PC-3 (cell line): ENCODE data around the gene ENTREP1. TPM values are rescaled to one million over a fixed set of nuclear protein-coding genes. Genes with fewer than 3 reads are reported as not detected.

Source experiments
- ATAC-seq: fragments of 200-7000 bp; cut with Tn5 transposase; 2 replicates; pipeline ENCODE4 v1.9.1; 2020; ENCODE audit warnings: mild to moderate bottlenecking, moderate library complexity
- BruUV-seq: library from RNA; stranded (reverse); fragments of 400-500 nt; replicated peaks from 2 replicates; lab custom pipeline; 2021; lab: Mats Ljungman, UMichigan
- CTCF ChIA-PET: fragments of 300-600 bp; sonication (Branson Sonifier 250); formaldehyde crosslinking; loops from one replicate; lab custom pipeline; 2022; ENCODE audit warnings: antibody characterized with exemption; lab: Charles Lee
- POLR2A ChIA-PET: fragments of 300-600 bp; sonication (Branson Sonifier 250); formaldehyde crosslinking; loops from one replicate; lab custom pipeline; 2022; ENCODE audit warnings: antibody characterized with exemption; ENCODE audit not compliant: unreplicated experiment; lab: Charles Lee
- DNase-seq: peaks from one replicate; pipeline ENCODE4 v3.0.0-alpha.2; 2015
- H2AFZ ChIP-seq: fragments of 300-600 bp; sonication (generic); 2 replicates; pipeline ENCODE4 v1.6.0; 2016; ENCODE audit warnings: antibody characterized with exemption, low read length
- H3F3A ChIP-seq: fragments of 300-600 bp; sonication (generic); one replicate; pipeline ENCODE4 v1.6.0; 2017; ENCODE audit warnings: antibody characterized with exemption, low read length, control low read depth, mild to moderate bottlenecking; ENCODE audit not compliant: unreplicated experiment
- H3K27ac ChIP-seq: fragments of 300-600 bp; sonication (generic); 2 replicates; pipeline ENCODE4 v1.5.1; 2016; ENCODE audit warnings: mild to moderate bottlenecking, low read length
- H3K27me3 ChIP-seq: fragments of 300-600 bp; sonication (generic); 2 replicates; pipeline ENCODE4 v1.6.1; 2016; ENCODE audit warnings: low read length, mixed read lengths
- H3K36me3 ChIP-seq: fragments of 300-600 bp; sonication (generic); 2 replicates; pipeline ENCODE4 v1.6.1; 2016; ENCODE audit warnings: low read depth, mixed run types, low read length, mixed read lengths
- H3K4me1 ChIP-seq: fragments of 300-600 bp; sonication (generic); 2 replicates; pipeline ENCODE4 v1.5.1; 2016; ENCODE audit warnings: low read length; ENCODE audit not compliant: insufficient read depth
- H3K4me2 ChIP-seq: fragments of 300-600 bp; sonication (generic); 2 replicates; pipeline ENCODE4 v1.6.0; 2016; ENCODE audit warnings: low read length
- H3K4me3 ChIP-seq: fragments of 300-600 bp; sonication (generic); 2 replicates; pipeline ENCODE4 v1.5.1; 2016; ENCODE audit warnings: mild to moderate bottlenecking, low read length, mixed read lengths
- H3K79me2 ChIP-seq: fragments of 300-600 bp; sonication (generic); 2 replicates; pipeline ENCODE4 v1.6.1; 2017; ENCODE audit warnings: low read length, mixed read lengths
- H3K9ac ChIP-seq: fragments of 300-600 bp; sonication (generic); 2 replicates; pipeline ENCODE4 v1.6.0; 2016; ENCODE audit warnings: mild to moderate bottlenecking, low read length
- H3K9me2 ChIP-seq: fragments of 300-600 bp; sonication (generic); replicated peaks from 2 replicates; pipeline ENCODE4 v1.6.1; 2016; ENCODE audit warnings: mixed run types, low read length, mixed read lengths
- H3K9me3 ChIP-seq: fragments of 300-600 bp; sonication (generic); 2 replicates; pipeline ENCODE4 v1.6.1; 2016; ENCODE audit warnings: low read length, mixed read lengths
- H4K20me1 ChIP-seq: fragments of 300-600 bp; sonication (generic); 2 replicates; pipeline ENCODE4 v1.6.1; 2016; ENCODE audit warnings: low read length, mixed read lengths
- CTCF ChIP-seq: fragments of 300-600 bp; sonication (generic); conservative IDR thresholded peaks from 2 replicates; pipeline ENCODE4 v1.5.1; 2017; ENCODE audit warnings: antibody characterized with exemption, low read depth, mild to moderate bottlenecking, low read length
- EZH2 ChIP-seq: fragments of 300-600 bp; sonication (generic); IDR thresholded peaks from one replicate; pipeline ENCODE4 v1.6.1; 2017; ENCODE audit warnings: antibody characterized with exemption, mild to moderate bottlenecking, low read length; ENCODE audit not compliant: unreplicated experiment
- EZH2phosphoT487 ChIP-seq: fragments of 300-600 bp; sonication (generic); IDR thresholded peaks from 2 replicates; pipeline ENCODE4 v1.6.1; 2018; ENCODE audit warnings: mild to moderate bottlenecking, antibody characterized with exemption, low read length, borderline replicate concordance
- intact Hi-C: fragments of 100-400 bp; cut with micrococcal nuclease; formaldehyde crosslinking; loops from 2 replicates; pipeline ENCODE4 v1.9.0; 2023
- total RNA-seq: library from RNA; depleted of rRNA; stranded (reverse); fragments of >200 nt; gene quantifications from 2 replicates; pipeline ENCODE4 v1.2.3, GENCODE V29; 2014

ENTREP1 gene
- total RNA-seq, 1 experiment from 2014 or later: 0.36 TPM

- H3K36me3 ChIP-seq: no peaks in the 10 kb centered on the region
- H3F3A ChIP-seq: no peaks in the 10 kb centered on the region
- no TSS peak for BruUV-seq
- intact Hi-C loops: no loop called here
- no peaks in the 10 kb centered on the region for H3K4me1 ChIP-seq
- H3K79me2 ChIP-seq: no peaks in the 10 kb centered on the region
- H3K9ac ChIP-seq: no peak overlapping the region
- no peak overlapping the region for H3K27ac ChIP-seq
- no peaks in the 10 kb centered on the region for H4K20me1 ChIP-seq
- TF ChIP-seq EZH2phosphoT487 (no peak), EZH2 (no peak), CTCF (no peak)
- no peak for ATAC-seq
- no peak for DNase-seq
- H3K4me2 ChIP-seq: no peak overlapping the region
- POLR2A ChIA-PET: no interaction called here
- no peaks in the 10 kb centered on the region for H3K9me2 ChIP-seq
- no peaks in the 10 kb centered on the region for H3K27me3 ChIP-seq
- CTCF ChIA-PET: no interaction called here
- no peak overlapping the region for H3K4me3 ChIP-seq
- no peak overlapping the region for H2AFZ ChIP-seq
- H3K9me3 ChIP-seq: no peaks in the 10 kb centered on the region
These were observed 87.1 kb downstream of the ENTREP1 start for GRCh38 chr9:69411931-69412740.

- Histone ChIP-seq H3K27me3 (no peaks in the 10 kb centered on the region), H3K9me2 (no peaks in the 10 kb centered on the region), H3K4me2 (no peak overlapping the region), H3K36me3 (no peaks in the 10 kb centered on the region), H3F3A (no peaks in the 10 kb centered on the region), H3K27ac (no peak overlapping the region), H3K9me3 (no peaks in the 10 kb centered on the region), H3K79me2 (no peaks in the 10 kb centered on the region), H2AFZ (no peak overlapping the region), H4K20me1 (no peaks in the 10 kb centered on the region), H3K4me1 (no peaks in the 10 kb centered on the region), H3K9ac (no peak overlapping the region), H3K4me3 (no peak overlapping the region)
- CTCF ChIA-PET: no interaction called here
- POLR2A ChIA-PET: no interaction called here
- BruUV-seq: no TSS peak
- DNase-seq (peak; percentile 43), ATAC-seq (peak; percentile 87)
- TF ChIP-seq CTCF: peak; percentile 61
- no peak for TF ChIP-seq EZH2phosphoT487
- intact Hi-C loops: no loop called here
These were observed 87.7 kb downstream of the ENTREP1 start for GRCh38 chr9:69412741-69413150.

GRCh38 chr9:69420611-69421270 is 95.7 kb downstream of the ENTREP1 start:
- Histone ChIP-seq H2AFZ (no peak overlapping the region), H3K9me2 (no peaks in the 10 kb centered on the region), H3K4me2 (no peak overlapping the region), H3K79me2 (no peaks in the 10 kb centered on the region), H3K36me3 (no peaks in the 10 kb centered on the region), H3K4me3 (no peak overlapping the region), H3K9ac (no peak overlapping the region), H3K27ac (no peak overlapping the region), H3K9me3 (no peaks in the 10 kb centered on the region), H3F3A (no peaks in the 10 kb centered on the region), H4K20me1 (no peaks in the 10 kb centered on the region), H3K27me3 (0 out of 2 replicates have a peak, but pooled peaks cover 3% of the 10 kb centered on the region), H3K4me1 (no peaks in the 10 kb centered on the region)
- intact Hi-C loops: no loop called here
- no TSS peak for BruUV-seq
- TF ChIP-seq EZH2: no peak
- TF ChIP-seq EZH2phosphoT487: no peak
- TF ChIP-seq CTCF: no peak
- DNase-seq: peak; percentile 27
- ChIA-PET CTCF (no interaction called here), POLR2A (no interaction called here)
- no peak for ATAC-seq
